GM21423 (cell line): ENCODE results near the gene APOA4.

Experiments
- ATAC-seq: cut with Tn5 transposase; IDR thresholded peaks from one replicate; pipeline ENCODE4 v1.9.1; 2021; ENCODE audit warnings: mild to moderate bottlenecking, moderate library complexity; ENCODE audit not compliant: unreplicated experiment

The APOA4 gene

GRCh38 chr11:116823031-116823843, at the start of gene APOA4:
Gene APOA4 (minus strand): TSS chr11:116823304. CDS start chr11:116823191, 113 bp downstream.
- no peak for ATAC-seq

DNA sequence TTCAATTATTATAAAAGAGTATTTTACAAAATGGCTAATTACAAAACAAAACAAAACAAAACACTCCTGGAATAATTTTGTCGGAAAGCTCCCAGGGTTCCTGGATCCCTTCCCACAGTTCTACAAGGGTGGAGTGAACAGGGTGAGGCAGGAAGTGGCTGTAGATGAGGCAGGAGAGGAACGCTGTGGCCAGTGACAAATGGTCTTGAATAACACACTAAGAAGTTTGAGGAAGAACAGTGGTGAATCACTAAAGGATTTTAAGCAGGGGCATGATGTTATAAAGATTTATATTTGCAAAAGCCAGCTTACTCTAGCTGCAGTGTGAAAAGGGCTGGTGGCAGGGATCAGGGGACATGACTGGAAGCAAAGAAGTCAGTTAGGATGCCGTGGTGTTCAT, 48.1 kb upstream of the APOA4 start:
- ATAC-seq, result no peak

DNA sequence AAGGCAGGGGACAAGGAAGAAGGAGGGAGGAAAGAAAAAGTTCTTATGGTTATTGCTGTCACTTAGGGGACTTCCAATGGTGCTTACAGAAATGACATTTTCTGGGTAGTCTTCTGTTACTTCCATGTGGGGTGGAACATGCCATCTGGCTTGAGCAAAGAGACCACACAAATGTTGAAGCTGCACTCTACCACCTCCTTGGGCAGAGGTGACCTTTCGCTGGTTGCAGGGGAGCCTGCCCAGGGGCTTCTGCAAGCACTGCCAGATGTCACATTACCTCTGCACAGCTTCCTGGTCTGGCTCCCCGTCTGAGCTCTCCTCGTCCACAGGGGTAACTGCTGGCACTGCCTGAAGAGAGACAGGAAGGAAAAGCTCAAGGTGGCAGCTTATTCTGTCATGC, 47.0 kb upstream of the APOA4 start:
- no peak for ATAC-seq

DNA sequence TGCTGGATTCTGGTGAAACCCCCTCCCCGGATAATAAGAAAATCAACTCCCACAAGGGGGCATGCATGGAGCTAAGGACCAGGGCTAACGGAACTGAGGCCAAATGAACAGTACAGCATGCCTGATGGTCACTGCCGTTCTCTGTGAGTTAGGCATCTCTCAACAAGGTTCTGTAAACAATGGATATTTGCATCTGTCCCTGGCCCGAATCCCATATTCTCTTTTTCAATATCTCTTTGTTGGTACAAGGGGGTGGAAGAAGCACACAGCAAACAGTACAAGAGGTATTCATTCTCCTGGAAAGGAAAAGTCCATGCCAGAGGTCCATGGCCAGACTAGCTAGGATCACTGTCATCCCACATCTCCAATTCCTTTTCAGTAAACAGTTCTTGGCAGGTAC, 46.5 kb upstream of the APOA4 start:
- ATAC-seq, result no peak

GRCh38 chr11:116868066-116868465, 45.0 kb upstream of the APOA4 start:
- ATAC-seq, result no peak

DNA sequence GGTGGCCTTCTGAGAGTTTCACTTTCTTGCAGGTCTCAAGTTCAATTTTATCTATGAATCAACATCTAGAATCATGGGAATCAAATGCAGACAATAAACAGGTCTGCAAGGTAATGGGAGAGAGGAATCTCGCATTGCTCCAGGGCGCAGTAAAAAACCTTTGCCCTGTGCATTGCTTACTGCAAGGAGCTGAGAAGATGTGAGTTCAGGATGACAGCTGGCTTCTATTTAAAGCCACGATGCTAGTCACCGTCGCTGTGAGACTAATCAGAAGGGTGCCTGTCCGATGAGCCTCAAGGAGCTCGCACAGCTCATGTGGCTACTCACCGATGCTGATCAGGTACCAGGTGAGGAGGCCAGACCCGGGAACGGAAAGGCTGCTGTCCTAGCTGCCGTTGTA, 44.5 kb upstream of the APOA4 start:
- ATAC-seq, result no peak

DNA sequence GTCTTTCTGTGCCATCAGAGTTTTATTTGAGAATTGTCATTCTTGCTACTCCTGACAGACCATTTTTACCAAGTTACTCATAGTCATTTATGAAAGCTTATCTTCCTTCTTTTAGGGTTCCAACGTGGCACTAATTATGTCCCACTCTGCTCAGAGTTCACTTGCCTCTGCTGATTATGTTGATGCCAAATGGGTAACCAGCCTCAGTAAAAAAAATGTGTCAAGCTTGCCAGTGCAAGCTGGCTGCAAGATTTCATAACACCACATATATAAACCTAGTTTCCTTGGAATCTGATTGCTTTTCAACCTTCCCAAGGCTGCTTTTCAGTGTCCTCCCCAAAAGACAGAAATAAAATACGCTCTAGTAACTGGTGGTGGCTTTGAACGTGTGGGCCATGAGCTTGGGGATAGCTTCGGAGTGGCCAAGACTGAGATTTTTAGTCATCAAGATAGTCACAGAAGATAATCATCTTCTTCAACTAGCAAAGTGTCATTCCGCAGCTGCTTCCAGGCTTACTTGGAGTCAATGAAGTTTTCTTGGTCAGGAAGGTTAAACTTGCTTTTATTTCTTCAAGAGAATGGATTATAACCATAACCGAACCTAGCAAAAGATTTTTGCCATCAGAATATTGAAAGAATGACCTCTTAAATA, 43.8 kb upstream of the APOA4 start:
- no peak for ATAC-seq

DNA sequence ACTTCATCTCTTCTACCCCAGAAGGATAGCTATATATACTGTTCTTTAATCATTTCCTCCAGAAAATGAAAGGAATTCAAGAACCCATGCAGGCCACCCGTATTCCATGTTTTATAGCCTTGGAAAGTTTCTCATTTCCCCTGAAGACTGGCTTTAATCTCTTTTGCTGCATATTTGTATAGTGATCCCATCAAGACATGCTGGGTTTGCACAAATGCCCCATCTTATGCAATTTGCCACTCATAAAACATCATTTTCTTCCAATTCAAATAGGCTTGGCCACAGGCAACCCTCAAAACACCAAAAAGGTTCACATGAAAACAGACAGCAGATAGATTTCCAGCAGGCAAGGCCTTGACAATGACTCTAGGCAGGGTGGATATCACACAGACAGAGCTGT, 42.6 kb upstream of the APOA4 start:
- ATAC-seq, result no peak

GRCh38 chr11:116864531-116864930, 41.4 kb upstream of the APOA4 start:
- ATAC-seq, result no peak

DNA sequence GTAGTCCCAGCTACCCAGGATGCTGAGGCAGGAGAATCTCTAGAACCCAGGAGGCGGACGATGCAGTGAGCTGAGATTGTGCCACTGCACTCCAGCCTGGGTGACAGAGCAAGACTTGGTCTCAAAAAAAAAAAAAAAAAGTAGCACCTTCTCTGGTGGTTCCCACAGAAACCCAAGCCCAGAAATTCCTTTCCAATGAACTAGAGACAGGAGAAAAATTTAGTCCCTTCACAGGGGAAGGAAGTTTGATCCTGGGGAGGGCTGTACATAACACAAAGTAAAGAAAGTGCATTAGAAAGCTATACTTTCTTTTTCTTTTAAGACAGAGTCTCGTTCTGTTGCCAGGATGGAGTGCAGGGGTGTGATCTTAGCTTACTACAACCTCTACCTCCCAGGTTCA, 39.8 kb upstream of the APOA4 start:
- ATAC-seq, result no peak

GRCh38 chr11:116862185-116862584, 39.1 kb upstream of the APOA4 start:
- ATAC-seq, result no peak

- no peak for ATAC-seq
Observed at GRCh38 chr11:116861539-116861938, 38.4 kb upstream of the APOA4 start.

GRCh38 chr11:116860303-116860702, 37.2 kb upstream of the APOA4 start:
- ATAC-seq, result no peak

DNA sequence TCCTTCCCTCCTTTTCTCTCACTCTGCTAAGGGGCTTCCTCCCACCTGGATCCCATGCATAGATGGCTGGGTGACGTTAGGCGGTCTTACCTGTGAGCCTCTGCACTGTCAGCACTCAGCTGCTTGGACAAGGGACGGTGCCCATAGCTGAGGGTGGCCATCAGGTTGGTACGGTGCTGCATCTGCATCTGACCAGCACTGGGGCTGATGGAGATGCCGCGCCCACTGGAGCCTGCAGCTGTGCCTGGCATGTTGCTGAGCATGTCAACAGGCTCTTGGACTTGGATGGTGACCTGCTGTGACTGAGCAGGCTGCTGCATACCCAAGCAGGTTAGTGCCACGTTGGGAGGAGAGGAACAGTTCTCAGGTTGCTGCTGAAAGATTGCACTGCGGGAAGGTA, 36.1 kb upstream of the APOA4 start:
- ATAC-seq, result no peak

DNA sequence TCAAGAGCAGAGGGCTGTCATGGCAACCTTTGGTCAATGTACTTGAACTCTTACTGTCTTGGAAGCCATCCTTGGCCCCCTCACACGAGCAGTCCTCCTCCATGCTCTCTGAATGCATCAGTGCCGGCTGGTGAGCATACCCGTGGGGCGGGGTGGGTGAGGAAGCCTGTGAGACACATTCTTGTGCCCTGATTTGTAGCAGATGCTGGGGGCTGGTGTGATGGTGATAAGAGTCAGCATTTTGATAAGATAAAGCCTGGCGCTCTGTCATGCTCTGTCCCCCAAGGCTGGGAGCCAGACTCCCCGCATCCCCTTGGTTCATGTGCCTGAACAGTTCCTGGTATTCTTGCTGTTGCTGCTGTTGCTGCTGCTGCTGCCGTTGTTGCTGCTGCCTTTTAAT, 34.8 kb upstream of the APOA4 start:
- ATAC-seq, result no peak

GRCh38 chr11:116857316-116857715, 34.2 kb upstream of the APOA4 start:
- ATAC-seq, result no peak

- no peak for ATAC-seq
Observed at GRCh38 chr11:116856423-116856822, 33.3 kb upstream of the APOA4 start.

- no peak for ATAC-seq
Observed at GRCh38 chr11:116855413-116855812, 32.3 kb upstream of the APOA4 start.

GRCh38 chr11:116853461-116854073, 30.5 kb upstream of the APOA4 start:
- ATAC-seq, result peak; percentile 92

- ATAC-seq, result peak; percentile 28
Observed at GRCh38 chr11:116852261-116853031, 29.3 kb upstream of the APOA4 start.

GRCh38 chr11:116851626-116852025, 28.5 kb upstream of the APOA4 start:
- no peak for ATAC-seq
